ENCODE data around the gene GPR62. TPM values are rescaled to one million over a fixed set of nuclear protein-coding genes. Genes with fewer than 3 reads are reported as not detected.

Gene GPR62
- total RNA-seq, 2 donors from 2014 or later: 0.41 to 0.97 TPM

DNA sequence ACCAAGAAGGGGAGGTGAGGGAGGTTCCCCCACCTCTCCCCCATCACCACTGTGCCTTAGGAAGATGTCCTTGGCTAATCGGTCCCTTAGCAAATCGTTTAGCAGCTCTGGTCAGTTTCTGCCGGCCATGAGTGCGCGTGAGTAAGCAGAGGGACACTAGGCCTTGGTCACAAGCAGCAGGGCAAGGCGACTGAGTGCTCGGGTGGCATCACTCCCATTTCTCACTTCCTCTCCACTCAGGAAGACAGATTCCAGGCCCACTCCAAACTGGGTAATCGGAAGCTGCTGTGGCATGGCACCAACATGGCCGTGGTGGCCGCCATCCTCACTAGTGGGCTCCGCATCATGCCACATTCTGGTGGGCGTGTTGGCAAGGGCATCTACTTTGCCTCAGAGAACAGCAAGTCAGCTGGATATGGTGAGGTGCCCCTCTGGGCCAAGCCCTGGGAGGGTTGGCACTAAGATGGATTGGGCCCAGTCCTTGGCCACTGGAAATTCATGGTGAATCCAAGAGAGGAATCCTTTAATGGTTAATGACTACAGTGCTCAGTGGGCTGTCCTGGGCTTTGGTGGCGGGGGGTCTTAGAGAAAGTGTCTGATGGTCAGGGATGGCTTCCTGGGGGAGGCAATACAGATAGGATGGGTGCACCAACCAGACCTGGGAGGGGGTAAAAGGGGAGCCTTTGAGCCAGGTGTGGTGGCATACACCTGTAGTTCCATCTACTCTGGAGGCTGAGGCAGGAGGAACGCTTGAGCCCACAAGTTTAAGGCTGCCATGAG, 9.1 kb upstream of the GPR62 start:
- no peak for TF ChIP-seq POLR2AphosphoS5 (IDR thresholded peaks at IDR 0.05)
- TF ChIP-seq CTCF (IDR thresholded peaks at IDR 0.05): no peak
- Histone ChIP-seq H3K36me3 (no peaks in the 10 kb centered on the region), H3K4me3 (no peak overlapping the region), H3K4me1 (replicated peaks) (peaks cover under 1% of the 10 kb centered on the region), H3K27me3 (replicated peaks; ENCODE audit: insufficient read depth) (no peaks in the 10 kb centered on the region), H3K9me3 (no peaks in the 10 kb centered on the region), H3K27ac (no peak overlapping the region)
- no peak for DNase-seq (ENCODE audit: low spot score)
- 97% methylated on average over 14 of the region's 14 CpGs for WGBS
- intact Hi-C loops (cut with DNase I): no loop called here

GRCh38 chr3:51946796-51947195, 8.4 kb upstream of the GPR62 start:
- no peaks in the 10 kb centered on the region for H3K36me3 ChIP-seq
- no peak overlapping the region for H3K27ac ChIP-seq
- no peaks in the 10 kb centered on the region for H3K9me3 ChIP-seq
- no peaks in the 10 kb centered on the region for H3K27me3 ChIP-seq (replicated peaks; ENCODE audit: insufficient read depth)
- WGBS: 85% methylated on average over 4 of the region's 4 CpGs
- intact Hi-C loops (cut with DNase I): no loop called here
- no peak overlapping the region for H3K4me3 ChIP-seq
- no peak for DNase-seq (ENCODE audit: low spot score)
- H3K4me1 ChIP-seq (replicated peaks): no peaks in the 10 kb centered on the region
- TF ChIP-seq POLR2AphosphoS5 (IDR thresholded peaks at IDR 0.05) (no peak), POLR2A (IDR thresholded peaks at IDR 0.05) (no peak), CTCF (IDR thresholded peaks at IDR 0.05) (no peak)

DNA sequence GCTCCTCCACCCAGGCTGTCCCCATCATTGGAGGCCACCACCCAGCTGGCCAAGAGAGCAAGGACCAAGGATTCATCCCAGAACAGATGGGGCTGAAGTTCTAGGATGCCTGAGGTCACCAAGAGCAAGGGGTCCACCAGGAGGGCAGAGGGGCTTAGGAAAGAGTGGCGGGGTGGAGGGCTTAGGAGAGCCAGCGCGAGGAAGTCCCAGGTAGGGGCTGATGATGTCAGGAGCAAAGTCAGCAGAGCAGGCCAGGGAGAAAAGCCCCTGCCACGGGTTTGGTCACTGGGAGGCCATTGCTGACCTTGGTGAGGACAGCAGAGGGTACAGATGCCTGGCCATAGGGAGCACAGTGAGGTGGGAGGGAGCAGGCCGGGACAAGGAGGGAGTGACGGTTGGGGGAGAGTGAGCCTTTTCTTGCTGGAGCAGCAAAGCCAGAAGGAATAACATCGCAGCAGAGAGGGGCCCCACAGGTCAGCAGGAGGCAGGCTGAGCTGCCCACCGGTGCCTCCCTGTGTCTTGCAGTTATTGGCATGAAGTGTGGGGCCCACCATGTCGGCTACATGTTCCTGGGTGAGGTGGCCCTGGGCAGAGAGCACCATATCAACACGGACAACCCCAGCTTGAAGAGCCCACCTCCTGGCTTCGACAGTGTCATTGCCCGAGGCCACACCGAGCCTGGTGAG, 7.8 kb upstream of the GPR62 start:
- no peak for DNase-seq (ENCODE audit: low spot score)
- no peak overlapping the region for H3K4me3 ChIP-seq
- H3K27ac ChIP-seq: no peak overlapping the region
- H3K9me3 ChIP-seq: no peaks in the 10 kb centered on the region
- 74% methylated on average over 13 of the region's 13 CpGs for WGBS
- H3K27me3 ChIP-seq (replicated peaks; ENCODE audit: insufficient read depth): no peaks in the 10 kb centered on the region
- no peaks in the 10 kb centered on the region for H3K4me1 ChIP-seq (replicated peaks)
- TF ChIP-seq CTCF (IDR thresholded peaks at IDR 0.05) (no peak), POLR2AphosphoS5 (IDR thresholded peaks at IDR 0.05) (no peak), POLR2A (IDR thresholded peaks at IDR 0.05) (no peak)
- intact Hi-C loops (cut with DNase I): no loop called here
- H3K36me3 ChIP-seq: no peaks in the 10 kb centered on the region

DNA sequence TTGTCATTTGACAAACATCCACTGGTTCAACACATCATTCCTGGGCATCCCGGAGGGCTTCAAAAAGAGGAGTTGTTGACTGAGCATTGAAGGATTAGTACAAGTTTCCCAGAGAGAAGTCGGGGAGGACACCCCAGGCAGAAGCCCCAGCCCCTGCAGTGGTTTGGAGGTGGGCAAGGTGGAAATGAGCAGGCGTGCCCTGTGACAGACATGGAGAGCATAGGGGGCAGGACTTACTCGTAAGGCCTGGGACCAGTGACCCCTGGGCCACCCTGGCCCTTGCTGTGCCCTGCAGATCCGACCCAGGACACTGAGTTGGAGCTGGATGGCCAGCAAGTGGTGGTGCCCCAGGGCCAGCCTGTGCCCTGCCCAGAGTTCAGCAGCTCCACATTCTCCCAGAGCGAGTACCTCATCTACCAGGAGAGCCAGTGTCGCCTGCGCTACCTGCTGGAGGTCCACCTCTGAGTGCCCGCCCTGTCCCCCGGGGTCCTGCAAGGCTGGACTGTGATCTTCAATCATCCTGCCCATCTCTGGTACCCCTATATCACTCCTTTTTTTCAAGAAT, 7.1 kb upstream of the GPR62 start:
- Histone ChIP-seq H3K4me1 (replicated peaks) (no peaks in the 10 kb centered on the region), H3K36me3 (no peaks in the 10 kb centered on the region), H3K27me3 (replicated peaks; ENCODE audit: insufficient read depth) (no peaks in the 10 kb centered on the region), H3K4me3 (no peak overlapping the region), H3K9me3 (no peaks in the 10 kb centered on the region), H3K27ac (no peak overlapping the region)
- intact Hi-C loops (cut with DNase I): no loop called here
- no peak for DNase-seq (ENCODE audit: low spot score)
- 89% methylated on average over 10 of the region's 10 CpGs for WGBS
- TF ChIP-seq CTCF (IDR thresholded peaks at IDR 0.05) (no peak), POLR2A (IDR thresholded peaks at IDR 0.05) (no peak), POLR2AphosphoS5 (IDR thresholded peaks at IDR 0.05) (no peak)

Data from prostate gland (tissue), 2 donors.